ENCODE data around the gene CSF1.
A peak's percentile ranks its signal among the peaks of the same experiment; 100 is the strongest.

Gene CSF1

GRCh38 chr1:109930252-109930993, 19.8 kb downstream of the CSF1 start:
- Histone ChIP-seq H3K4me3 (ENCODE audit: severe bottlenecking) (no peak overlapping the region), H3K36me3 (ENCODE audit: low read depth) (no peaks in the 10 kb centered on the region; the same call in 1 of the 2 replicates), H3K4me1 (ENCODE audit: insufficient read depth, poor library complexity, severe bottlenecking) (peaks cover 23% of the 10 kb centered on the region), H3K9me3 (ENCODE audit: severe bottlenecking) (no peaks in the 10 kb centered on the region), H3K27ac (ENCODE audit: poor library complexity, severe bottlenecking) (no peak overlapping the region), H3K27me3 (ENCODE audit: insufficient read depth, poor library complexity, severe bottlenecking) (no peaks in the 10 kb centered on the region)
- ATAC-seq (ENCODE audit: low read depth) (no peak), DNase-seq (ENCODE audit: low spot score) (no peak)
- peak; percentile 8 for TF ChIP-seq CTCF (IDR thresholded peaks at IDR 0.05; ENCODE audit: poor library complexity, severe bottlenecking)

DNA sequence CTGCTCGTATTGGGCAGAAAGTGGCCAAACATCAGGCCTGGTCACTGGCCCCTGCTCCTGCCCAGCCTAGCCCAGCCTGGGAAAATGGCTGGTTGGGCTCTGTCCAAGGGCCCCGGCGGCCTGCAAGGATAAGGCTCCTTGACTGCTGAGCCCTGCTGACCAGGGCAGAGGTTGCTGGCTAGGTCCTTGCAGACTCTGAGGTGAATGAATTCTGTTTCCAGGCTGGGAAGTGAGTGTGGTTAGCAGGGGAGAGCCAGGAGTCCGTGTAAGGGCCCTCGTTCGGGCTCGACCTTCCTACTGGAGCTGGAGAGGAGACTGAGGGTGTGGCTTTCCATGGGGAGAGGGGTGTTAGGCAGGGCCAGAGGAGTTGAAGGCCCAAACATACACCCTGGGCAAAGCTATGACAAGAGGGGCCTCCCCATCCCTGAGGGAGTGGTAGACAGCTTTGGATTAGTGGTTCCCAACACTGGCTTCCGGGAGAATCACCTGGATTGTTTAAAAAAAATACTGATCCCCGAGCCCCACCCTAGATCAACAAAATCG, 20.6 kb downstream of the CSF1 start:
- ATAC-seq (ENCODE audit: low read depth) (no peak; the same call in 2 of the 3 replicates), DNase-seq (ENCODE audit: low spot score) (no peak)
- Histone ChIP-seq H3K36me3 (ENCODE audit: low read depth) (no peaks in the 10 kb centered on the region; the same call in 1 of the 2 replicates), H3K9me3 (ENCODE audit: severe bottlenecking) (no peaks in the 10 kb centered on the region), H3K4me3 (ENCODE audit: severe bottlenecking) (no peak overlapping the region), H3K4me1 (ENCODE audit: insufficient read depth, poor library complexity, severe bottlenecking) (peaks cover 23% of the 10 kb centered on the region), H3K27ac (ENCODE audit: poor library complexity, severe bottlenecking) (no peak overlapping the region), H3K27me3 (ENCODE audit: insufficient read depth, poor library complexity, severe bottlenecking) (no peaks in the 10 kb centered on the region)
- TF ChIP-seq CTCF (IDR thresholded peaks at IDR 0.05; ENCODE audit: poor library complexity, severe bottlenecking) = no peak

GRCh38 chr1:109931911-109932636, 21.4 kb downstream of the CSF1 start:
- no peak overlapping the region for H3K27ac ChIP-seq (ENCODE audit: poor library complexity, severe bottlenecking)
- H3K4me1 ChIP-seq (ENCODE audit: insufficient read depth, poor library complexity, severe bottlenecking) = peaks cover 23% of the 10 kb centered on the region
- DNase-seq (ENCODE audit: low spot score) (no peak), ATAC-seq (ENCODE audit: low read depth) (no peak)
- no peaks in the 10 kb centered on the region for H3K27me3 ChIP-seq (ENCODE audit: insufficient read depth, poor library complexity, severe bottlenecking)
- H3K9me3 ChIP-seq (ENCODE audit: severe bottlenecking) = no peaks in the 10 kb centered on the region
- no peak for TF ChIP-seq CTCF (IDR thresholded peaks at IDR 0.05; ENCODE audit: poor library complexity, severe bottlenecking)
- no peak overlapping the region for H3K4me3 ChIP-seq (ENCODE audit: severe bottlenecking)
- H3K36me3 ChIP-seq (ENCODE audit: low read depth) = no peaks in the 10 kb centered on the region

GRCh38 chr1:109932679-109933078, 22.0 kb downstream of the CSF1 start:
- H3K36me3 ChIP-seq (ENCODE audit: low read depth) = no peaks in the 10 kb centered on the region
- no peak overlapping the region for H3K4me3 ChIP-seq (ENCODE audit: severe bottlenecking)
- no peaks in the 10 kb centered on the region for H3K27me3 ChIP-seq (ENCODE audit: insufficient read depth, poor library complexity, severe bottlenecking)
- no peak for DNase-seq (ENCODE audit: low spot score)
- no peak for ATAC-seq (ENCODE audit: low read depth)
- peaks cover 4% of the 10 kb centered on the region for H3K9me3 ChIP-seq (ENCODE audit: severe bottlenecking)
- no peak for TF ChIP-seq CTCF (IDR thresholded peaks at IDR 0.05; ENCODE audit: poor library complexity, severe bottlenecking)
- H3K4me1 ChIP-seq (ENCODE audit: insufficient read depth, poor library complexity, severe bottlenecking) = peaks cover 17% of the 10 kb centered on the region
- H3K27ac ChIP-seq (ENCODE audit: poor library complexity, severe bottlenecking) = no peak overlapping the region

All from RWPE2 (cell line).